Measurements from ENCODE around the gene NR2C2AP.

NR2C2AP gene

GRCh38 chr19:19151418-19151817 lies 51.8 kb downstream of the NR2C2AP start:
- TF ChIP-seq ZFX (IDR thresholded peaks at IDR 0.05; ENCODE audit: borderline replicate concordance): no peak
- TF ChIP-seq CTCF (IDR thresholded peaks at IDR 0.05): no peak
- H3K27ac ChIP-seq: no peak overlapping the region
